Natural killer cell (primary cell): ENCODE data around the gene POLR3E. TPM values are rescaled to one million over a fixed set of nuclear protein-coding genes. Genes with fewer than 3 reads are reported as not detected.
"Not testable (repeated sequence)": the region's sequence is repeated elsewhere in the genome, so short reads cannot be mapped to it uniquely, and the experiment has no call there.

Experiments
- ATAC-seq, 3 donors: fragments of 150-1000 bp in 2 of 3; fragments of 200-7000 bp in 1 of 3; cut with Tn5 transposase; 1 replicate in 1 of 3; 2 replicates in 2 of 3; pipeline ENCODE4 v1.10.0; 2021; ENCODE audit warnings: mild to moderate bottlenecking in 2 of 3, moderate library complexity in 2 of 3
- DNase-seq, 2 donors: peaks; one replicate each; pipeline versions ENCODE4 v3.0.0 to v3.0.0-alpha.2; 2013 to 2021; ENCODE audit warnings: mixed read lengths in 1 of 2
- H3K27ac ChIP-seq: one replicate; pipeline ENCODE4 v1.5.1; 2013; ENCODE audit warnings: mild to moderate bottlenecking, low read length
- H3K27me3 ChIP-seq: one replicate; pipeline ENCODE4 v1.6.1; 2013; ENCODE audit warnings: low read length; ENCODE audit not compliant: control insufficient read depth, insufficient read depth
- H3K36me3 ChIP-seq: one replicate; pipeline ENCODE4 v1.6.1; 2013; ENCODE audit warnings: low read length; ENCODE audit not compliant: control insufficient read depth, insufficient read depth
- H3K4me1 ChIP-seq: one replicate; pipeline ENCODE4 v1.6.1; 2013; ENCODE audit warnings: low read length; ENCODE audit not compliant: control insufficient read depth, insufficient read depth
- H3K4me3 ChIP-seq: one replicate; pipeline ENCODE4 v1.5.1; 2013; ENCODE audit warnings: low read length
- H3K9me3 ChIP-seq: one replicate; pipeline ENCODE4 v1.6.1; 2013; ENCODE audit warnings: low read length; ENCODE audit not compliant: control insufficient read depth, insufficient read depth
- H3K27ac Mint-ChIP-seq, 2 donors: one replicate each; pipeline ENCODE4 v1.8.0; 2022; ENCODE audit warnings: mild to moderate bottlenecking in 2 of 2, mixed read lengths in 2 of 2, moderate library complexity in 1 of 2
- H3K27me3 Mint-ChIP-seq, 2 donors: one replicate each; pipeline ENCODE4 v1.8.0; 2022; ENCODE audit warnings: low read depth in 2 of 2, mixed read lengths in 2 of 2
- H3K36me3 Mint-ChIP-seq: one replicate; pipeline ENCODE4 v1.8.0; 2022; ENCODE audit warnings: mixed read lengths
- H3K4me1 Mint-ChIP-seq, 2 donors: one replicate each; pipeline ENCODE4 v1.8.0; 2022; ENCODE audit warnings: mixed read lengths in 2 of 2
- H3K4me3 Mint-ChIP-seq: one replicate; pipeline ENCODE4 v1.8.0; 2022; ENCODE audit warnings: mild to moderate bottlenecking, moderate library complexity, mixed read lengths
- H3K9me3 Mint-ChIP-seq, 2 donors: one replicate each; pipeline ENCODE4 v1.8.0; 2022; ENCODE audit warnings: mixed read lengths in 2 of 2
- CTCF ChIP-seq: fragments of 200-600 bp; IDR thresholded peaks from one replicate; pipeline ENCODE4 v1.8.0; 2022; ENCODE audit warnings: antibody characterized with exemption
- WGBS: methylation state at CpG from one replicate; pipeline ENCODE4 v1.1.7; 2013; ENCODE audit warnings: missing lambda C conversion rate; ENCODE audit not compliant: insufficient coverage; 5-methylcytosine and 5-hydroxymethylcytosine counted together
- intact Hi-C: fragments of 100-400 bp; cut with micrococcal nuclease; formaldehyde crosslinking; loops from one replicate; pipeline ENCODE4 v1.14.2; 2022
- total RNA-seq, 4 donors: library from RNA; stranded (reverse); fragments of 120-200 nt in 1 of 4; gene quantifications; one replicate each; pipeline versions ENCODE4 v1.2.3 to v1.2.4, GENCODE V29; 2013 to 2022

The POLR3E gene
- total RNA-seq, 3 donors from 2014 or later (not counting 1 experiment from before 2014, with no cell fraction given): 95.0 to 116 (median 104) TPM

GRCh38 chr16:22366889-22367288 lies 69.7 kb downstream of the POLR3E start:
- Mint-ChIP-seq H3K27me3 (no peaks in the 10 kb centered on the region), H3K36me3 (no peaks in the 10 kb centered on the region), H3K27ac (no peak overlapping the region), H3K9me3 (no peaks in the 10 kb centered on the region), H3K4me1 (peaks cover 15 to 19% of the 10 kb centered on the region in 2 donors), H3K4me3 (no peak overlapping the region)
- no peak for TF ChIP-seq CTCF
- Histone ChIP-seq H3K9me3 (no peaks in the 10 kb centered on the region), H3K4me1 (peaks cover 4% of the 10 kb centered on the region), H3K27me3 (no peaks in the 10 kb centered on the region), H3K27ac (no peak overlapping the region), H3K36me3 (peaks cover 2% of the 10 kb centered on the region), H3K4me3 (no peak overlapping the region)
- DNase-seq (no peak), ATAC-seq (no peak)
- intact Hi-C loops: no loop called here
- WGBS: 94% methylated on average over 3 of the region's 3 CpGs

GRCh38 chr16:22368200-22368826 lies 71.1 kb downstream of the POLR3E start:
- H3K27me3 Mint-ChIP-seq, H3K9me3 ChIP-seq, DNase-seq, H3K27ac ChIP-seq, H3K36me3 Mint-ChIP-seq, intact Hi-C loops, H3K36me3 ChIP-seq, H3K27me3 ChIP-seq, H3K9me3 Mint-ChIP-seq, H3K4me1 ChIP-seq, ATAC-seq, H3K4me3 Mint-ChIP-seq, H3K4me3 ChIP-seq, H3K27ac Mint-ChIP-seq: not testable (repeated sequence)
- H3K4me1 Mint-ChIP-seq: peaks cover 22 to 27% of the 10 kb centered on the region in 2 donors
- 88% methylated on average over 7 of the region's 8 CpGs for WGBS

GRCh38 chr16:22369221-22369811 lies 72.1 kb downstream of the POLR3E start:
- ATAC-seq (no peak), DNase-seq (peak in 1 of 2 donors; percentile 54)
- no peaks in the 10 kb centered on the region for H3K9me3 ChIP-seq
- no peak for TF ChIP-seq CTCF
- H3K27me3 Mint-ChIP-seq: no peaks in the 10 kb centered on the region
- no peaks in the 10 kb centered on the region for H3K36me3 Mint-ChIP-seq
- no peak overlapping the region for H3K4me3 ChIP-seq
- no peaks in the 10 kb centered on the region for H3K36me3 ChIP-seq
- intact Hi-C loops: no loop called here
- H3K4me1 ChIP-seq: peaks cover 12% of the 10 kb centered on the region
- H3K4me1 Mint-ChIP-seq: peaks cover 27 to 32% of the 10 kb centered on the region in 2 donors
- H3K9me3 Mint-ChIP-seq: no peaks in the 10 kb centered on the region
- no peaks in the 10 kb centered on the region for H3K27me3 ChIP-seq
- no peak overlapping the region for H3K27ac ChIP-seq
- no peak overlapping the region for H3K4me3 Mint-ChIP-seq
- WGBS: 50% methylated on average over 2 of the region's 3 CpGs
- peak overlapping the region; percentile 22 to 45 for H3K27ac Mint-ChIP-seq

GRCh38 chr16:22370038-22370820 lies 73.0 kb downstream of the POLR3E start:
- no peaks in the 10 kb centered on the region for H3K27me3 ChIP-seq
- Mint-ChIP-seq H3K27me3 (peaks cover under 1 to 1% of the 10 kb centered on the region in 2 donors), H3K4me1 (peaks cover 35 to 40% of the 10 kb centered on the region in 2 donors), H3K9me3 (no peaks in the 10 kb centered on the region), H3K4me3 (no peak overlapping the region), H3K27ac (peak overlapping the region in 1 of 2 donors; percentile 45), H3K36me3 (no peaks in the 10 kb centered on the region)
- no peak overlapping the region for H3K27ac ChIP-seq
- peaks cover 17% of the 10 kb centered on the region for H3K4me1 ChIP-seq
- intact Hi-C loops: no loop called here
- no peak overlapping the region for H3K4me3 ChIP-seq
- ATAC-seq: no peak
- no peak for DNase-seq
- H3K9me3 ChIP-seq: no peaks in the 10 kb centered on the region
- no peaks in the 10 kb centered on the region for H3K36me3 ChIP-seq
- WGBS: no CpG with 5 or more reads among the region's 2 CpGs
- TF ChIP-seq CTCF: no peak
